CD4-positive, alpha-beta T cell treated with Interleukin-2 at 100 ng/mL for 4 hours (primary cell): Measurements from ENCODE around the gene SLC24A5.

ENCODE experiments used
- DNase-seq: peaks from one replicate; pipeline ENCODE4 v3.0.0-alpha.2; 2020; ENCODE audit warnings: low spot score

The SLC24A5 gene

DNA sequence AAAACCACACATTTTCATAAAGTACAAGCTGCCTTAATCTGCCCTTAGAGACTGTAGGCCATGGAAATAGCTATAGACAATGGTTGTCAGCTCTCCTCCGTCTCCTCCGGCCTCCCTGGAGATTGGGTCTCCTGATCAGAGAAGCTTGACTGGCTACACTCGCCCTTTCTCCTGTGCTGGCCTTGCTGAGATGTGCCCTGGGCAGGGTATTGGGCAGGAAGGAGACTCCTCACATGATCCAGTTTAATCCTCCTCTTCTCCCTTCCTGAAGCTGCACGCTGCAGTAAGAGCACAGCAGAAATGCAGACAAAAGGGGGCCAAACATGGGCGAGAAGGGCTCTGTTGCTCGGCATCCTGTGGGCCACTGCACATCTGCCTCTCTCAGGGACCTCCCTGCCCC lies at the start of gene SLC24A5:
Gene SLC24A5, plus strand, starts transcription at position 246 of the 400 bp plus-strand sequence. Its CDS starts 55 bp downstream, at position 301.
- no peak for DNase-seq

DNA sequence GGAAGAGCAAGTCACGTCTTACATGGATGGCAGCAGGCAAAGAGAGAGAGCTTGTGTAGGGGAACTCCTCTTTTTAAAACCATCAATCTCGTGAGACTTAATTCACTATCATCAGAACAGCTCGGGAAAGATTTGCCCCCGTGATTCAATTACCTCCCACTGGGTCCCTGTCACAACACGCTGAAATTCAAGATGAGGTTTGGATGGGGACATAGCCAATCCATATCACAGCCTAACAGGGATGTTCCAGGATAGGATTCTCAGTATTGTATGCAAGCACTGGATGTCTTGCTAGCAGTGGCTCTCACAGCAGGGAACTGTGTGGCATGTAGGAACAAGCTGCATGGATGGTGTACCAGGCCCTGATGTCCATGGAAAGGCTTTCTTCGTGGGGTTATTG lies 47.8 kb upstream of the SLC24A5 start:
- no peak for DNase-seq

DNA sequence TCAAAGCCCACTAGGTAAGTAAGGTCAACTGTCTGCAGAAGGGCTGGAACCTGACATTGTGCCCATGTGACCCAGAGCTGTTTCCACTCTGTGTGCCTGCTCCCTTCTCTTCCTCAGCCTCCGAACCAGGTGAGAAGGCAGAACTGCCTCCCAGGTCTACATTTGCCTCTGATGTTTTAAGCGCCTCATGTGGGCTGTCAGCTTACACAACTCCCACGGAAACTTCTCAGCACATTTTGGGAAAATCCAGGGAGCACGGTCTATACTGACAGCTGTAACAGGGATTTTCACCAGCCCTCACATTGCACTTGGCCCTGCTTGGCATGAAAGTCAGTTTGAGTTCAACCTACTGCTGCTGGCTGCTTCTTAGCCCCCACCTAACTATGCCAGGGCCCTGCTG lies 46.9 kb upstream of the SLC24A5 start:
- DNase-seq, result no peak

DNA sequence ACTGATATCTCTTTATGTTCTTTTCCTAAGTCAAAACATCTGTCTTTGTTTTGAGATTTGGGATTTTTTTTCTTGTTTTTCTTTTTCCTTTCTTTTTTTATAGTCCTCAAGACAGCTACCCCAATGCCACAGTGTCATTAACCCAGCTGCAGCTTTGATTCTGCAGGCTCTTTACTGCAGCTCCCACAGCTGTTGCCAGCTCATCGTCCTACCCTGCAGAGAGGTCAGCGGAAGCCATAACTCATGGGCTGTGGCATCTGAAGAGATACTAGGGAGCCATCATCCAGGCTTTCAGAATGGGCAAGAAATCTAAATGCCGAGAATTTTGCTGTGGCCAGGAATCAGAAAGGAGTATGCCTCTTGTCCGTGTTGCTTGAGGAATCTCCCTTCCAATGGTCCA lies 44.3 kb upstream of the SLC24A5 start:
- DNase-seq, result no peak

DNA sequence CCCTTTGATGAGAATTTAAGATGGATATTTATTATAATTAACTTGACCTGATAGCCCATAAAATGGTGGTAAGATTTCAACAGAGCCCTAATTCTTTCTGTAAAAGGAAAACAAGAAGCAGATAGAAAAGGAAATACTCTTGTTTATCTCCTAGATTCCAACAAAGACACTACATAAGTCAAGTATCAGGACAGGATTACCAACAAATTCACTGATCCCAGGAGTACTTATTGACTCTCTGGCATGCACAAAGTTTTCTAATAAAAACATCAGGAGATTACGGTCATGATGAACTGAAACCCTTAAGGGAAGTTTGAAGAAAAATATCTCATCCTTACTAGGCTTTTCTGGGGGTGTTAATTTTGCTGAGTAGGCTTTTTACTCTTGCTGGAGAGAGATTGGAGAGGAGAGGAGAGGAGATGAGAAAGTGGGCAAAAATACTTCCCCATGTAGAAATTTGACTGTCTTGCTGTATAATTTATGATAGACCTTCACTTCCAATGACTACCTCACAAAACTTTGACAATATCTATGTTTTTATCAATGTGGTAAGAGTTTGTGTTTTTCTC lies 43.1 kb upstream of the SLC24A5 start:
- DNase-seq, result no peak

DNA sequence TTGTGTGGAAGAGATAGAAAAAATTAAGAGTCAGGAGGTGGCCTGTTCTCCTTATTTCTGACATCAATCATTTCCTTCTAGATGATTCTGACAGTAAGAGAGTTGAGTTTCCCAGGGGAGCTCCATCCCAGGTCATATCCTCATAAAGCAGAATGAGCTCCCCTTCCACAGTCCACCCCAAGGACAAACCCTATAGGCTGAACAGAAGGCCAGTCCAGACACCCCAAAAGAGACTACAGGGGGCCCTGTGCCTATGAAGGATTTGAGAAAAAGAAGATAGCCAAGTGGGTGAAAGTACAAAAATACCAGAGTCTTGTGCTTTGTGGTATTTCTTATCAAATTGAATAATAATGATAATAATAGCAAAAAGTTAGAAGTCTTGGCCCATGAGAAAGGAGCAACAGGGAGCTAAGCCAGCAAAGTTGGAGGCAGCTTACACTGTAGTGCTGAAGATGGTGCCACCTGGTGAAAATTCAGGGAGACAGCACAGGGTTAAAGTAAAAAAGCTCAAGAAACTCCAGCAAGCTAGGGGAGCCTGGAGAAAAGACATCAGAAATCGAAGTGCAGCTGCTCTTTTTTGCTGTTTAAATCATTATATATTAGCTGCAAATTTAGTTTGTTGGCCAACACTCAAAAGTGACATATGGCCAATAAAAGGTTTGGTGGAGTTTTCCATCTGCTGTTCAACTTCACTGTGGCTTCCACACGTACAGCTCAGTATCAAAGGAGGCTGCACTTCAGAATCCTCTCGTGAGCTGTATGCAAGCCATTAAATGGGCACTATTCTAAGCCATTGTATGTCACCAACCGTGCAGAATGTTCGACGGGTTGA lies 35.8 kb upstream of the SLC24A5 start:
- DNase-seq, result no peak

DNA sequence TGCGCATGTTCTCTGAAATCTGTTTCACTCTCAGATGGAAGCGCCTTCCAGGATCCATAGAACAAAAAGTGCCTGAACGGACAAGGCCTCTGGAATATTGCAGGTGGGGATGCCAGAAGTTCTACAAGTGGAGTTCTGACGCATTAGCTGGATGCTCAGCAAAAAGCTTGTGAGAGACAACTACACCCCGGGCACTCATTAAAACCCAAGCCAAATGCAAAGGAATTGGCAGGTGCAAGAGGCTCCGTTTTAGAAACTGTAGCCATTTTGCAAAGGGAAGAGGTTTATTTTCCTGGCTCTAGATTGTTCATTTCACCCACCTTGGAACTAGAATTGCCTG lies 35.2 kb upstream of the SLC24A5 start:
- no peak for DNase-seq

DNA sequence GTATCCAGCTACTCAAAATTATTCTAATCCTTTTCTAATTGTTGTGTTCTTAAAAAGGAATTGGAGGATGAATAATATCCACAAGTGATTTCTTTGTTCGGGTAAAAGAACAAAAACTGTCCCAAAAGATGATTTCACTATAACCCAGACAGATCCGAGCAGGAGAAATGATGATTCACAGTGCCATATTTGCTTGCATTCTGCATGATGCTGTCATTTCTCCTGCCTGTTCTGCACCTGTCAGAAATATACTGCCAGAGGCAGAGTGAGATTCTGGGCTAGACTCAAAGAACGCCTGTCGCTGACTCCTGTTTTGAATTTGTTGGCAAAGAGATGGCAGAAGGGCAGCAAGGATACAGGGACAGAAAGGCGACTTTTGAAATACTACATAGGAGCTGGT lies 34.7 kb upstream of the SLC24A5 start:
- DNase-seq, result no peak

DNA sequence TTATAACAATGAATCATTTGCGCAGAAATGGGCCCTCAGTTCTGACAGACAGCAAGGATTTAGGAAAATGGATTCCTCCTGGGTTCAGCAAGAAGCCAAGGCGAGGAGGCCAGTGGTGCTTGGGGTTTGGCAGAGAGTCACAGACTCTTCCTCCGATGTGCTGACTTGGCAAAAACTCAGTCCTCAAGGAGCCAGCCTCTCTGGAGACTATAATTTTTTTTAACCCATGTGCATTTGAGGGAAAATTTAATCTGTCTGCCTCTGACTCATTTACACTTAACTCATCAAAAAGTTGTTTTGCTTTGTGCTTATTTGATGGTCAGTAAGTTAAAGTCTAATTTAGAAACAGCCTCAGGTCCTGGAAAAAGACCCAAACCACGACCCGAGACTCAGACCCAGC lies 34.2 kb upstream of the SLC24A5 start:
- DNase-seq, result no peak

DNA sequence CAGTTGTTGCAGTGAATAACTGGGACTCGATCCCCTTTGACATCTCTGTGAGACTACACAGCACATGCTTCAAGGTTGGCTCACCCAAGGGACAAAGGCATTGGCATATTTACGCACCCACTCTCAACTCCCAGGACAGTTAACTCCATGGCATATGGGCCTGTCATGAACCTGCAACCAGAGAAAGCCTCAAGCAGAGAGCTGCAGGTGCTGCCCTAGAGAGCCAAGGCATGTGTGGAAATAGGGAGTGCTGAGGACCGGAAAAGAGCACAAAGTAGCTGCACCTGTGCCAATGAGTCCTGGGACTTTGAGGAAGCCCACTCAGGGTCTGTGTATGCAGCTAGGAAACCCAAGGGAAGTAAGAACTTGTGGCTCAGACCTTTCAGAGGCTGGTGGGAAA lies 32.9 kb upstream of the SLC24A5 start:
- no peak for DNase-seq

DNA sequence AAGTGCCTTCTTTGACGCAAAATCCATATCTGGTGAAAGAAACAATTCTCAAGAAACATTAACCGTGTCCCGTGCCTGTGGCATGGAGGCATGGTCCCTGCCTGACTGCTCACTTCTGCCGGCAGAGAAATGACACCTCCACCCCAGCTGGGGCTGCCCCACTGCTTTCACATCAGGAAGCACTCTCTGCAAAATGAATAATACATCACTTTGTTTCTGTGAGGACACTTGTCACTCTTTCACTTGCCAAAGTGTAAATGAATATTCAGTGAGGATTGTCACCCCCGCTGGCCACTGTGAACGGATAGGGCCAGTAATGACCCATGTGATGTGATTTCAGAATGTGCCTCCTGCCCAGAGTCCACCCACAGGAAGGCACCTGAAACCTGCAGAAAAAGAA lies 31.1 kb upstream of the SLC24A5 start:
- no peak for DNase-seq

DNA sequence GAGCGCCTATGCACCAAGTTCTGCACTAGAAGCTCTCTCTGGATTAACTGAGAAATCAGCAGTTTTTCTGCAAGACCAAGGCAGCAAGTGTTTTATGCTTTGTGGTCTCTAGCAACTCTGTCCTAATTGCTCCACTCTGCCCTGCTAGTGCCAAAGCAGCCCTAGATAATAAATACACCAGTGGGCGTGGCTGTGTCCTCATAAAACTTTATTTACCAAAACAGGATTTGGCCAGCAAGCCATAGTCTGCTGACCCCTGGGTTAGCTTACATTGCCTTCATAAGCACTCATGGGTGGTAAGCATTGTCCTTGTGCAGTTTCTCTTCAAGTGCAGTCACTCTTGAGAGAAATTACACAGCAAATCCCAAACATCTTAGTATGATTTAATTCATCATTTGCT lies 30.7 kb upstream of the SLC24A5 start:
- DNase-seq, result no peak

DNA sequence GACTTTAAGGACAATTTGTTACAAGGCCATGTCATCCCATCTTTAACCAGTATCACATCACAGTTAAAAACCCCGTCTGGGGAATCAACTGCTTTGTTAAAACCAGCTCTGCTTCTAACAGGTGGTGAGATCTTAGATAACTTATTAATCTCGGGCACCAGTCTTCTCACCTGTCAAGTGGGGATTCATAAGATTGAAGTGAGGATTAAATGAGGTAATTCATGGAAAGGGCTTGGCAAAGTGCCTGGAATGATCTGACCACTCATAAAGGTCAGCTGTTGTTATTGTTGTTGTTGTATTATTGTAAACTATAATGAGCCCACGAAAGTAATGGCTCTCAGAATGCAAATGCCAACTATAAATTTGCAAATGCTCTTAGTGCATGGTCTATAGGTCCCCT lies 30.1 kb upstream of the SLC24A5 start:
- no peak for DNase-seq

DNA sequence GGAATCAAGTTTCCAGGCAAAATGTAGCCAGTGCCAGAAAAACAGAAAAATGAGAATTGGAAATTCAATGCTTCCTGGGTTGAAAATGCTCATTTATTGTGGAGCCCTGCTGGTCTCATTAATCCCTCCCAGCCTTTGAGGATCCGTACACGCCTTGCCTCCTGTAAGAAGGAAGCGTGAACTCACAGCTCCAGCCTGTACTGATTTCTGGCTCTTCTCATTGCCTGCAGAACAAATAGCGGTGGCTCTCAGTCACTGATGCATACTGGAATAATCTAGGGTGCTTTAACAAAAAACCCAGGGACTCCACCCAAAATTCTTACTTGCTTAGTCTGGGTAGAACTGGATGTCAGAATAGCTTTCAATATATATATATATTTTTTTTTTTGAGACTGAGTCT lies 29.3 kb upstream of the SLC24A5 start:
- DNase-seq, result no peak

DNA sequence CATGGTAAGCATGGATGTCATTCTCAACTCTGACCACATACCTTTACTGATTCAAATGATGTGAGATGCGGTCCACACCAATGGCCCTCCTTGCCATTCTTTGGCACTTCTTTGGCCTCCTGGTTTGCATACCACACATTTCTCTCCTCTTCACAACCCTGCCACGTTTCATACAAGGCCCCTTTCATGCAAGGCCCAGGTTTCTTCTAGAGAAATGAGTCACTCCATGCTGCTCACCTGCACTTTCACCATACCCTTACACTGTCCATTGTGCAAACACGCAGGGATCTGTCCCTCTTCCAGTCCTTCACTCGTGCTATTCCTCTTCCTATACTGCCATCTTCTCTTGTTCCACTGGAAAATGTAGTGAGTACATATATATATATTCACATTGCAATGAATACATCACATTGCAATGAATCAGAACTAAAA lies 24.4 kb upstream of the SLC24A5 start:
- DNase-seq, result no peak

DNA sequence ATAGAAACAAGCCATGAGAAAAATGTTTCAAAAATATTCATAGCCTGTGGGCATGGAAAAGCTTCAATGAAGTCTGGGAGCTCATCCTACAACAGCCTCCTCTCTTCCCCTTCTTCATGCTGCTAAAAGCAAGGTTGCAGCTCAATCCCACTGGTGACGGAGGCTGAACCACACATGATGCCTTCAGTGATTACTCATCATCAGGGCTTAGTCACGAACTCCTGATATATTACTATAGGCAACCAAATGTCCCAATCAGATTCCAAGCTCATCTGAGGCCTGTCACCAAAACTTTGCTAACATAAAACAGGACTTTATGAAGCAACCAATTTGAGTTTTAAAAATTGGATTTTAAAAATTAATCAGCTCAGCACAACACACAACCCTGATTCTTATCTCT lies 24.0 kb upstream of the SLC24A5 start:
- DNase-seq, result no peak

DNA sequence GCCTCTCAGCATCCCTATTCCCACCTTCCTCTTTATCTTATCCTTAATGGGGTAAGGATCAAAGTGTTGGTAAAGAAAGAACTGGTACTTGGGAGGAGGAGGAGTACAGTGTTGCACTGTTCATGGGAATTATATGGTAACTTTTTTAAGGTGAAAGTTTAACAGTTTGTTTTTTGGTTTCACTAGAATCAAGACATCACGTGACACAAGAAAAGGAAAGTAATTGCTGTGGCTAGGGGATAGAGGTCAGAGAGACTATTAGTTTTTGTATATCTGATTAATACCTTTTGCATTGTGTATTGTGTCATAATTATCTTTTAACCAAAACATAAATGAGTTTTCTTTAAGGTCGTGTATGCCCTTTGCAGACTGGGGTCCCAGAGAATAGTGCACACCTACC lies 23.5 kb upstream of the SLC24A5 start:
- no peak for DNase-seq

DNA sequence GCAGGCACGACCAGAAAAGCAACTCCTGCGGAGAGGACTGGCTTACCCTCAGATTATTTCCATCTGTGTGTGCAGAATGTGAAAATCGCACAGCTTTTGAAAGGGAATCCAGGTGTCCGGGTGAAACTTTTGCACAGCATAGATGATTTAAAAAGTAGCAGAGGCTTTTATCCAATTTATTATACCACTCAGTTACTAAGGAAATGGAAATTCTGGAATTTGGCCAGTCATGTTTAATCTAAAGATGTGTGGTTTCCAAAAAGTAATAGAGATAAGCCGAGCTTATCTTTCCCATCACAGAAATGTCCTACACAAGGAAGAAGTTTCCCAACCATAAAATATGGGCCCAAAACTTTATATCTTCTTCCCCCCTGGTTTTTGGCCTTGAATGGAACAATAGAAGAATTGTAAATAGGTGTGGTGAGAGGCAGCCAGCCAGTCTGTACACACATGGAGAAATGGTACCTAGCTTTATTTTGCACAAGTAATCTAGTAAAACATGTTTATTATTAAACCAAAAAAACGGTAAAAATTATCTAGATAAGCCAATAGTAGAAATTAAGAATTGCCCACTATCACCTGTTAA lies 19.3 kb upstream of the SLC24A5 start:
- no peak for DNase-seq

DNA sequence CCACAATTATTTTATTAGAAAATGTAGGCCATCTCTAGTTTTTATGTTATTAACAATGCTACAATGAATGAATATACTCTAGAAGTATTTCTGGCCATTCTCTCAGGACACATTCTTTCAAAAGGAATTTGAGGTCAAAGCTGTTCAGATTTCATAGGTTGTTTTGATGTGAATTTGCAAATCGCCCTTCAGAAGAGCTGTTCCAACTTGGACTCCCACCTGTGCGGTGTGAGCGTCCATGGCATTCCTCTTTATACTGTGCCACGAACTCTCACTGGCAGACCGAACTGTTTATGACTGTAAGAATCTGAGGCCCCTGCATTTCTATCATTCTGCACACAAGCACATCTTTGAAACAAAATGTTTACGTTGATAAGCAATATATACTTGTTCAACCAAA lies 18.6 kb upstream of the SLC24A5 start:
- no peak for DNase-seq

DNA sequence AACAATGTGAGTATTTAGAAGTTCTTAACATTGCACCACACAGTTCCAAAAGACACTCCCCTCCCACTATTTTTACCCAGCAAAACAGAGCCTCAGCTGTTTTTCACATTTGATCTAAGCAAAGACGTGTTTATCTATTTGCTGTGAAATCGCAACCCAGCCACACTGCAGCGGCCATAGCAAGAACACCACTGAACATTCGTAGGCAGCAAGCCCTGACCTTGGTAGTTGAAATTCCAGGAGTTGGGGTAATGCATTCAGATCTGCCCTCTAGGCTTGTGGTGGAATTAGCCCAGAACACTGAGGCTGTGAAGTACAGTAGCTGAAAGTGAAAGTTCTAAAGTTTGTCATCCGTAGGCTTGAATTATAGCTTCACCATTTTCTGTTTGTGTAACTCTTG lies 17.1 kb upstream of the SLC24A5 start:
- DNase-seq, result no peak

DNA sequence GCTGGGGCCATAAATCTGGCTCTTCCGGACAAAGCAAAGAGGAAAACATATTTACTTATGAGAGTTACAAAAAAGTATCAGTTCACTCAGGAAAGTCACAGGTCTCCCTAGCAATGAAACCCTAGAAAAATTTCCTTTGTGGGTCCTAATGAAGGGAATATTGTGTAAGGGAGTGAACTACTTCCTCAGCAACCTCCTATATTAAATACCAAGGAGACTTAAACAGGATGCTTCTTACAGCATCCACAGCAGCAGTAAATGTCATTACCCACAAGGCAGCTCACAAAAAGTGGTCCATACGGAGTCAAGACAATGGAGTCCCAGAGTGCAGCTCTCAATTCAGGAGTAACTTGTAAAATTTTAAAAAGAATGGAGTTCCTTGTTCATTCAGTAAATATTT lies 14.9 kb upstream of the SLC24A5 start:
- no peak for DNase-seq

DNA sequence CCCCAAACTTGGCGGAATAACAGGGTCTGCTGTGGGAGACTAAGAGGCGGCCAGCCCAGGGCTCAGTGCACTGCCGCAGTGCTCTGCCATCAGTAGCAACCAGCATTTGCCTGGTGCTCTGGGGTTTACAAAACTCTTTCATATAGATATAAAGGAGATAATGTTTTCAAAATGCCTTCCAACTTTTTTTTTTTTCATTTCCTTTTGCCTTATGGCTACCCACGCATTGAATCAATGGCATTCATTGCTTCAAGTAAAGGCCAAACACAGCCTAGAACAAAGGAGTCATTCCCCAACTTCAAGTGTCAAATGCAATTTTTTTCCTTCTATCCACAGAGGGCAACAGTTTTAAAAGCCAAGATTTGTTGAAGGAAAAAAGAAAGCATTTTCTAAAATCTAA lies 11.6 kb upstream of the SLC24A5 start:
- DNase-seq, result no peak

DNA sequence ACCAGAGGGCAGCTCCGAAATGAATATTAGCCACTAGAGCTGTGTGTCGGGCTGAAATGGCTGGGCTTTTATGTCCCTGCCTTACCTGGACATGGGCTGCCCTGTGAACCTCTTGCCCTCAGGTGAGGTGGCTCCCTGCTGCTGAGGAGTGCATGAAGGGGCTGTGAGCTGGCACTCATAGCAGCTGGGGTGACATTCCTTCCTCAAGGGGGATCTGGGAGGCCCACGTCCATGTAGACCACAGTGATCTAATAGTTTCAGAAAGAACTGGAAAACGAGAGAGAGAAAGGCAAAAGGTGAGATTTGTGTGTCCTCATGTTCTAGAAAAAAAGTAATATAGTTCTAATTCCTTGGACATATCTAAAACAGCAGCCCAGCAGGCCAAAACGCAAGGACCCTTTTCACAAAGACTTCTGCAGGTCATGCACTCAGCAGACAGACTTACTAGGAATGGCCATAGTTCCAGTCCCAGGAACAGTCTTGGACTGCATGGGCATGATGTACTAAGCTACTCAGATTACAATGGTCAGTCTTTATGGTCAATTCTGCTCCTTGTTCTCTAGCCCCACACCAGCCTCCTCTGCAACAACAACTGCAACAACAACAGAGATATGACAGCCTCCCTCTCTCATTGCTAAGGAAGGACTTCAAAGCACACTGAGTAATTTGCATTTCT lies 10.8 kb upstream of the SLC24A5 start:
- DNase-seq, result no peak
